WTC11 (cell line): Measurements from ENCODE around the gene ZNF736. TPM values are rescaled to one million over a fixed set of nuclear protein-coding genes. Genes with fewer than 3 reads are reported as not detected.
"Not testable (repeated sequence)": the region's sequence is repeated elsewhere in the genome, so short reads cannot be mapped to it uniquely, and the experiment has no call there.

Source experiments
- ATAC-seq: fragments of 200-7000 bp; cut with Tn5 transposase; 2 replicates; pipeline ENCODE4 v1.10.0; 2021; ENCODE audit warnings: mild to moderate bottlenecking, moderate library complexity
- CTCF ChIA-PET: fragments of 300-600 bp; sonication (Branson Sonifier 250); formaldehyde crosslinking; loops from one replicate; lab custom pipeline; 2021; ENCODE audit warnings: antibody characterized with exemption; lab: Charles Lee
- POLR2A ChIA-PET: fragments of 350-600 bp; sonication (Branson Sonifier 250); formaldehyde crosslinking; loops from one replicate; lab custom pipeline; 2021; ENCODE audit warnings: antibody characterized with exemption; lab: Charles Lee
- DNase-seq: peaks from one replicate; pipeline ENCODE4 v3.0.0; 2021; ENCODE audit warnings: low spot score
- H3K27ac Mint-ChIP-seq: 2 replicates; pipeline ENCODE4 v1.8.0; 2021; ENCODE audit warnings: mixed read lengths
- H3K27me3 Mint-ChIP-seq: 2 replicates; pipeline ENCODE4 v1.8.0; 2021; ENCODE audit warnings: low read depth, mild to moderate bottlenecking, moderate library complexity, mixed read lengths
- H3K36me3 Mint-ChIP-seq: 2 replicates; pipeline ENCODE4 v1.8.0; 2021; ENCODE audit warnings: mixed read lengths
- H3K4me1 Mint-ChIP-seq: 2 replicates; pipeline ENCODE4 v1.8.0; 2022; ENCODE audit warnings: mixed read lengths
- H3K4me3 Mint-ChIP-seq: 2 replicates; pipeline ENCODE4 v1.8.0; 2021; ENCODE audit warnings: mild to moderate bottlenecking, moderate library complexity, mixed read lengths
- H3K9me3 Mint-ChIP-seq: 2 replicates; pipeline ENCODE4 v1.8.0; 2021; ENCODE audit warnings: mixed read lengths
- FOXJ3 ChIP-seq: sonication (generic); formaldehyde crosslinking; IDR thresholded peaks from 2 replicates; pipeline ENCODE4 v1.9.0; 2021; ENCODE audit warnings: missing genetic modification reagents, mild to moderate bottlenecking, borderline replicate concordance
- FOXK1 ChIP-seq: sonication (generic); formaldehyde crosslinking; IDR thresholded peaks from 2 replicates; pipeline ENCODE4 v1.8.0; 2022; ENCODE audit warnings: mild to moderate bottlenecking, moderate library complexity, missing genetic modification reagents
- GTF2I ChIP-seq: fragments of 250-450 bp; sonication (Bioruptor Pico); conservative IDR thresholded peaks from 2 replicates; pipeline ENCODE4 v1.4.0; 2021; ENCODE audit warnings: mild to moderate bottlenecking
- NFATC4 ChIP-seq: fragments of 250-450 bp; sonication (Bioruptor Pico); IDR thresholded peaks from 2 replicates; pipeline ENCODE4 v1.9.0; 2021; ENCODE audit warnings: mild to moderate bottlenecking
- RELA ChIP-seq: sonication (generic); formaldehyde crosslinking; IDR thresholded peaks from 2 replicates; pipeline ENCODE4 v1.8.1; 2022; ENCODE audit warnings: missing genetic modification reagents, mild to moderate bottlenecking, borderline replicate concordance
- SOX15 ChIP-seq: fragments of 250-450 bp; sonication (Bioruptor Pico); IDR thresholded peaks from 2 replicates; pipeline ENCODE4 v1.9.0; 2021; ENCODE audit warnings: mild to moderate bottlenecking
- SP1 ChIP-seq: sonication (generic); formaldehyde crosslinking; conservative IDR thresholded peaks from 2 replicates; pipeline ENCODE4 v1.8.1; 2022; ENCODE audit warnings: missing genetic modification reagents
- TEAD4 ChIP-seq: sonication (generic); formaldehyde crosslinking; IDR thresholded peaks from 2 replicates; pipeline ENCODE4 v1.8.0; 2022; ENCODE audit warnings: mild to moderate bottlenecking, missing genetic modification reagents
- ZNF121 ChIP-seq: sonication (generic); formaldehyde crosslinking; IDR thresholded peaks from 2 replicates; pipeline ENCODE4 v1.8.0; 2023; ENCODE audit warnings: missing genetic modification reagents
- ZNF138 ChIP-seq: sonication (generic); formaldehyde crosslinking; conservative IDR thresholded peaks from 2 replicates; pipeline ENCODE4 v1.8.1; 2022; ENCODE audit warnings: mild to moderate bottlenecking, moderate library complexity, missing genetic modification reagents
- ZNF396 ChIP-seq: fragments of 250-450 bp; sonication (Bioruptor Pico); IDR thresholded peaks from 2 replicates; pipeline ENCODE4 v1.8.0; 2021; ENCODE audit warnings: mild to moderate bottlenecking, moderate library complexity, borderline replicate concordance
- total RNA-seq: library from RNA; stranded (reverse); gene quantifications from 3 replicates; pipeline ENCODE4 v1.2.3, GENCODE V29; 2021
- TF ChIP-seq, protein P1 (sequence below): sonication (generic); formaldehyde crosslinking; IDR thresholded peaks from 2 replicates; pipeline ENCODE4 v1.8.0; 2022; ENCODE audit warnings: mild to moderate bottlenecking, missing genetic modification reagents
- TF ChIP-seq, protein P2 (sequence below): fragments of 250-450 bp; sonication (Bioruptor Pico); IDR thresholded peaks from 2 replicates; pipeline ENCODE4 v1.8.0; 2021; ENCODE audit warnings: mild to moderate bottlenecking
- TF ChIP-seq, protein P3 (sequence below): sonication (generic); formaldehyde crosslinking; IDR thresholded peaks from 2 replicates; pipeline ENCODE4 v1.8.0; 2023; ENCODE audit warnings: mild to moderate bottlenecking, missing genetic modification reagents
- TF ChIP-seq, protein P4 (sequence below): fragments of 250-450 bp; sonication (Bioruptor Pico); IDR thresholded peaks from 2 replicates; pipeline ENCODE4 v1.9.0; 2021; ENCODE audit warnings: mild to moderate bottlenecking
- TF ChIP-seq, protein P5 (sequence below): fragments of 250-450 bp; sonication (Bioruptor Pico); IDR thresholded peaks from 2 replicates; pipeline ENCODE4 v1.9.0; 2021; ENCODE audit warnings: moderate library complexity, mild to moderate bottlenecking, inconsistent platforms, borderline replicate concordance
- TF ChIP-seq, protein P6 (sequence below): fragments of 250-450 bp; sonication (Bioruptor Pico); IDR thresholded peaks from 2 replicates; pipeline ENCODE4 v1.9.0; 2021; ENCODE audit warnings: mild to moderate bottlenecking
- TF ChIP-seq, protein P7 (sequence below): sonication (generic); formaldehyde crosslinking; IDR thresholded peaks from 2 replicates; pipeline ENCODE4 v1.8.1; 2022; ENCODE audit warnings: mild to moderate bottlenecking, moderate library complexity, missing genetic modification reagents

Gene ZNF736
- total RNA-seq, 1 experiment from 2014 or later = 0.02 TPM

DNA sequence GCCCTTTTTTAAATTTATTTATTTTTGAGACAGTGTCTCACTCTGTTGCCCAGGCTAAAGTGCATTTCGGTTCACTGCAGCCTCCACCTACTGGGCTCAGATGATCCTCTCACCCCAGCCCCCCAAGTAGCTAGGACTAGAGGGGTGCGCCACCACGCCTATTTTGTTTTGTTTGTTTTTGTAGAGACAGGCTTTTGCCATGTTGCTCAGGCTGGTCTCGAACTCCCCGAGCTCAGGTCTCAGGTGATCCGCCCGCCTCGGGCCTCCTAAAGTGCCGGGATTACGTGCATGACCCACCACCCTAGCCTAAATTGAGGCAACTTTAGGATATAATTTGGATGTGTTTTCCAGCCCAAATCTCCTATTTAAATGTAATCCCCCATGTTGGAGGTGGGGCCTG lies 805 bp downstream of the ZNF736 start (continued):
- TF ChIP-seq, protein P1, sequence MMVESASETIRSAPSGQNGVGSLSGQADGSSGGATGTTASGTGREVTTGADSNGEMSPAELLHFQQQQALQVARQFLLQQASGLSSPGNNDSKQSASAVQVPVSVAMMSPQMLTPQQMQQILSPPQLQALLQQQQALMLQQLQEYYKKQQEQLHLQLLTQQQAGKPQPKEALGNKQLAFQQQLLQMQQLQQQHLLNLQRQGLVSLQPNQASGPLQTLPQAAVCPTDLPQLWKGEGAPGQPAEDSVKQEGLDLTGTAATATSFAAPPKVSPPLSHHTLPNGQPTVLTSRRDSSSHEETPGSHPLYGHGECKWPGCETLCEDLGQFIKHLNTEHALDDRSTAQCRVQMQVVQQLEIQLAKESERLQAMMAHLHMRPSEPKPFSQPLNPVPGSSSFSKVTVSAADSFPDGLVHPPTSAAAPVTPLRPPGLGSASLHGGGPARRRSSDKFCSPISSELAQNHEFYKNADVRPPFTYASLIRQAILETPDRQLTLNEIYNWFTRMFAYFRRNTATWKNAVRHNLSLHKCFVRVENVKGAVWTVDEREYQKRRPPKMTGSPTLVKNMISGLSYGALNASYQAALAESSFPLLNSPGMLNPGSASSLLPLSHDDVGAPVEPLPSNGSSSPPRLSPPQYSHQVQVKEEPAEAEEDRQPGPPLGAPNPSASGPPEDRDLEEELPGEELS (CRISPR knock-in tag) = no peak
- TF ChIP-seq, protein P2, sequence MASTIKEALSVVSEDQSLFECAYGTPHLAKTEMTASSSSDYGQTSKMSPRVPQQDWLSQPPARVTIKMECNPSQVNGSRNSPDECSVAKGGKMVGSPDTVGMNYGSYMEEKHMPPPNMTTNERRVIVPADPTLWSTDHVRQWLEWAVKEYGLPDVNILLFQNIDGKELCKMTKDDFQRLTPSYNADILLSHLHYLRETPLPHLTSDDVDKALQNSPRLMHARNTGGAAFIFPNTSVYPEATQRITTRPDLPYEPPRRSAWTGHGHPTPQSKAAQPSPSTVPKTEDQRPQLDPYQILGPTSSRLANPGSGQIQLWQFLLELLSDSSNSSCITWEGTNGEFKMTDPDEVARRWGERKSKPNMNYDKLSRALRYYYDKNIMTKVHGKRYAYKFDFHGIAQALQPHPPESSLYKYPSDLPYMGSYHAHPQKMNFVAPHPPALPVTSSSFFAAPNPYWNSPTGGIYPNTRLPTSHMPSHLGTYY (CRISPR knock-in tag) = no peak
- TF ChIP-seq, protein P3, sequence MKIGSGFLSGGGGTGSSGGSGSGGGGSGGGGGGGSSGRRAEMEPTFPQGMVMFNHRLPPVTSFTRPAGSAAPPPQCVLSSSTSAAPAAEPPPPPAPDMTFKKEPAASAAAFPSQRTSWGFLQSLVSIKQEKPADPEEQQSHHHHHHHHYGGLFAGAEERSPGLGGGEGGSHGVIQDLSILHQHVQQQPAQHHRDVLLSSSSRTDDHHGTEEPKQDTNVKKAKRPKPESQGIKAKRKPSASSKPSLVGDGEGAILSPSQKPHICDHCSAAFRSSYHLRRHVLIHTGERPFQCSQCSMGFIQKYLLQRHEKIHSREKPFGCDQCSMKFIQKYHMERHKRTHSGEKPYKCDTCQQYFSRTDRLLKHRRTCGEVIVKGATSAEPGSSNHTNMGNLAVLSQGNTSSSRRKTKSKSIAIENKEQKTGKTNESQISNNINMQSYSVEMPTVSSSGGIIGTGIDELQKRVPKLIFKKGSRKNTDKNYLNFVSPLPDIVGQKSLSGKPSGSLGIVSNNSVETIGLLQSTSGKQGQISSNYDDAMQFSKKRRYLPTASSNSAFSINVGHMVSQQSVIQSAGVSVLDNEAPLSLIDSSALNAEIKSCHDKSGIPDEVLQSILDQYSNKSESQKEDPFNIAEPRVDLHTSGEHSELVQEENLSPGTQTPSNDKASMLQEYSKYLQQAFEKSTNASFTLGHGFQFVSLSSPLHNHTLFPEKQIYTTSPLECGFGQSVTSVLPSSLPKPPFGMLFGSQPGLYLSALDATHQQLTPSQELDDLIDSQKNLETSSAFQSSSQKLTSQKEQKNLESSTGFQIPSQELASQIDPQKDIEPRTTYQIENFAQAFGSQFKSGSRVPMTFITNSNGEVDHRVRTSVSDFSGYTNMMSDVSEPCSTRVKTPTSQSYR (CRISPR knock-in tag) = no peak
- TF ChIP-seq TEAD4 (no peak), FOXK1 (CRISPR knock-in tag) (no peak), ZNF138 (CRISPR knock-in tag) (no peak)
- TF ChIP-seq, protein P4, sequence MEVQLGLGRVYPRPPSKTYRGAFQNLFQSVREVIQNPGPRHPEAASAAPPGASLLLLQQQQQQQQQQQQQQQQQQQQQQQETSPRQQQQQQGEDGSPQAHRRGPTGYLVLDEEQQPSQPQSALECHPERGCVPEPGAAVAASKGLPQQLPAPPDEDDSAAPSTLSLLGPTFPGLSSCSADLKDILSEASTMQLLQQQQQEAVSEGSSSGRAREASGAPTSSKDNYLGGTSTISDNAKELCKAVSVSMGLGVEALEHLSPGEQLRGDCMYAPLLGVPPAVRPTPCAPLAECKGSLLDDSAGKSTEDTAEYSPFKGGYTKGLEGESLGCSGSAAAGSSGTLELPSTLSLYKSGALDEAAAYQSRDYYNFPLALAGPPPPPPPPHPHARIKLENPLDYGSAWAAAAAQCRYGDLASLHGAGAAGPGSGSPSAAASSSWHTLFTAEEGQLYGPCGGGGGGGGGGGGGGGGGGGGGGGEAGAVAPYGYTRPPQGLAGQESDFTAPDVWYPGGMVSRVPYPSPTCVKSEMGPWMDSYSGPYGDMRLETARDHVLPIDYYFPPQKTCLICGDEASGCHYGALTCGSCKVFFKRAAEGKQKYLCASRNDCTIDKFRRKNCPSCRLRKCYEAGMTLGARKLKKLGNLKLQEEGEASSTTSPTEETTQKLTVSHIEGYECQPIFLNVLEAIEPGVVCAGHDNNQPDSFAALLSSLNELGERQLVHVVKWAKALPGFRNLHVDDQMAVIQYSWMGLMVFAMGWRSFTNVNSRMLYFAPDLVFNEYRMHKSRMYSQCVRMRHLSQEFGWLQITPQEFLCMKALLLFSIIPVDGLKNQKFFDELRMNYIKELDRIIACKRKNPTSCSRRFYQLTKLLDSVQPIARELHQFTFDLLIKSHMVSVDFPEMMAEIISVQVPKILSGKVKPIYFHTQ (CRISPR knock-in tag) = no peak

DNA sequence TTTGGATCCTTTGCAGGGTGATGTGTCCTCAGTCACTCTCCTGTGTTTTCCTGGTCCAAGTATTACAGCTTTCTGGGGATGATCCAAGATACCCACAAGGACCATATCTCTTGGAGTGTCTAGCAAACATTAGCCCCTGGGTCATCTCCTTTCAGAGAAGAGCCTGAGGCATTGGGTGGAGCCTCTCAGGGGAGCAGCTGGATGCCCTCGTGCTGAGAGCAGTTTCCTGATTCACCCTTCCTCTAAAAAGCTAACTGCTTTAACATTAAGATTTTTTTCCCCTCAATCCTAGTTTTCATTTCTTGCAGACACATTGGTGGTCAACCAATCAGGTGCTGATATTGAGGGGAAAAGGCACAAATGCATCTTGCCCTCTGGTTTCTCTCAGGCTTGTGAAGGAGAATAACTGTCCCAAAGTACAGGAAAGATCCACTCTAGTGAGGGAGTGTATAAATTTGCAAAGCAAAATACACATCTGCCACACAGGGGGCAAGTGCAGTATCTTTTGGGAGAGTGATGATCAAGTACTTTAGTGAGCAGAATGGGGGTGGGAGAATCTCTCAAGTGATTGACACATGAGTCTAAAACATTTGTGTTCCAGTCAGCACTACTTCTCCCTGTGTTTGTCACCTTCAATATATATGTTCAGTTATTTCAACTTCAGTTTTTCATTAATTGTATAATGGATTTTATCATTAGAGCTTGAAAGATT lies 2.4 kb downstream of the ZNF736 start:
- POLR2A ChIA-PET, CTCF ChIA-PET: not testable (repeated sequence)
- peaks cover 64% of the 10 kb centered on the region for H3K9me3 Mint-ChIP-seq

DNA sequence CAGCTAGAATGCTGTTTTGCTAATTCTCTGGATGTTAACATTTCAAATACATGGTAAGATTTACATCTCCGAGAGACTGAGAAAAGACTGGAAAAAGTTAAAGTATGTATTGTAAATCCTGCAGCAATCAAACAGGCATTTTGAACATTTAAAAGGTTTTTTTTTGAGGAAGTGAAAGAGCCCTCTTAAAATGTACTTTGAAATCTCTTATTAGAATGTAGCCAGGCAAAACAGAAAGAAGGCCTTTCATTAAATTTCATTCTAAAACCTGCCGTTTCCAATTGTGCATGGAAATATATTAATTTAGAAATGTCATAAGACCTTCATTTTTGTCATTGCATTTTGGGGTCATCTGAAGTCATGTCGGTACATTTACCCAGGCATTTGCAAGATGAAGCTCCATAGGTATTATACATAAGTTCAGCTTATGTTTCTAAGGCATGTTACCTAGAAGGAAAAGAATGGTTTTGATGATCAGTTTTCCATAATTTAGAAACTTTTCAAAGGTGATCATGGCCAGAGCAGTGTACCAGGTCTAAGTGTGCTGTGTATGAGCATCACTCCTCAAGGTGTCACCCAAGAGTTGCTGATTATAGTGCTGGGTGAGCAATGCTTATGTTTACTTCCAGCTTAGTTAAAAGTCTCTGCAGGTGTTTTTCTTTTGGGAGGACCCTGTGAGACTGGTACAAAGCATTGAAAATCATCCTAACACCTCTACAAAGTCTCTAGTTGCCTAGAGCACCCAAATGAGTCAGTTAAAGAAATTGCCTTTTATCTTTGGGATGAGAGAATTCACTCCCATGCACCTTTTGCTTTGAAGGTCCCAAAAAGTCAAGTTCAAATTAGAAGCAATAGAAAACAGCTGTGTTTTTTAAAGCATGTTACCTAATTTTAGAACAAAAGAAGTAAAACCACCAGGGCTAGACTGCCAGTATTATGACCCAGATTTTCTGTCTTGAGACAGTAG lies 7.1 kb downstream of the ZNF736 start:
- peaks cover 3% of the 10 kb centered on the region; the same call in 1 of the 2 replicates for H3K27me3 Mint-ChIP-seq
- no peak overlapping the region for H3K4me3 Mint-ChIP-seq
- H3K27ac Mint-ChIP-seq = no peak overlapping the region
- DNase-seq (no peak), ATAC-seq (no peak)
- ChIA-PET POLR2A (no interaction called here), CTCF (no interaction called here)
- peaks cover 43% of the 10 kb centered on the region for H3K36me3 Mint-ChIP-seq
- H3K9me3 Mint-ChIP-seq = peaks cover 57% of the 10 kb centered on the region
- H3K4me1 Mint-ChIP-seq = no peaks in the 10 kb centered on the region
- no peak for TF ChIP-seq ZNF396 (CRISPR knock-in tag)
- no peak for TF ChIP-seq ZNF121
- TF ChIP-seq SOX15 (CRISPR knock-in tag) = no peak
- TF ChIP-seq, protein P5, sequence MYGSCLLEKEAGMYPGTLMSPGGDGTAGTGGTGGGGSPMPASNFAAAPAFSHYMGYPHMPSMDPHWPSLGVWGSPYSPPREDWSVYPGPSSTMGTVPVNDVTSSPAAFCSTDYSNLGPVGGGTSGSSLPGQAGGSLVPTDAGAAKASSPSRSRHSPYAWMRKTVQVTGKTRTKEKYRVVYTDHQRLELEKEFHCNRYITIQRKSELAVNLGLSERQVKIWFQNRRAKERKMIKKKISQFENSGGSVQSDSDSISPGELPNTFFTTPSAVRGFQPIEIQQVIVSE (CRISPR knock-in tag) = no peak
- TF ChIP-seq, protein P6, sequence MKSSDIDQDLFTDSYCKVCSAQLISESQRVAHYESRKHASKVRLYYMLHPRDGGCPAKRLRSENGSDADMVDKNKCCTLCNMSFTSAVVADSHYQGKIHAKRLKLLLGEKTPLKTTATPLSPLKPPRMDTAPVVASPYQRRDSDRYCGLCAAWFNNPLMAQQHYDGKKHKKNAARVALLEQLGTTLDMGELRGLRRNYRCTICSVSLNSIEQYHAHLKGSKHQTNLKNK (CRISPR knock-in tag) = no peak
- TF ChIP-seq GTF2I (CRISPR knock-in tag) = no peak
- no peak for TF ChIP-seq SP1 (CRISPR knock-in tag)
- TF ChIP-seq, protein P7, sequence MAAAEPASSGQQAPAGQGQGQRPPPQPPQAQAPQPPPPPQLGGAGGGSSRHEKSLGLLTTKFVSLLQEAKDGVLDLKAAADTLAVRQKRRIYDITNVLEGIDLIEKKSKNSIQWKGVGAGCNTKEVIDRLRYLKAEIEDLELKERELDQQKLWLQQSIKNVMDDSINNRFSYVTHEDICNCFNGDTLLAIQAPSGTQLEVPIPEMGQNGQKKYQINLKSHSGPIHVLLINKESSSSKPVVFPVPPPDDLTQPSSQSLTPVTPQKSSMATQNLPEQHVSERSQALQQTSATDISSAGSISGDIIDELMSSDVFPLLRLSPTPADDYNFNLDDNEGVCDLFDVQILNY = no peak
- TF ChIP-seq RELA = no peak
- no peak for TF ChIP-seq FOXJ3 (CRISPR knock-in tag)
- no peak for TF ChIP-seq NFATC4 (CRISPR knock-in tag)

More for the DNA sequence above, 2.4 kb downstream of the ZNF736 start:
- ATAC-seq, H3K4me1 Mint-ChIP-seq, H3K4me3 Mint-ChIP-seq, H3K27me3 Mint-ChIP-seq, H3K27ac Mint-ChIP-seq, DNase-seq: not testable (repeated sequence)
- H3K36me3 Mint-ChIP-seq = peaks cover 57% of the 10 kb centered on the region
